Measurements from ENCODE around the gene ATP1B1. TPM values are rescaled to one million over a fixed set of nuclear protein-coding genes. Genes with fewer than 3 reads are reported as not detected.

Gene ATP1B1
- total and polyA plus RNA-seq, 5 experiments from 2014 or later, result 0.62 to 1.8 (median 0.97) TPM

- ATAC-seq, result no peak
- H3K4me1 Mint-ChIP-seq, result peaks cover 0 to under 1% (median 0%) of the 10 kb centered on the region in 4 donors
- no peaks in the 10 kb centered on the region for H3K9me3 Mint-ChIP-seq
- no peak overlapping the region for H3K4me3 Mint-ChIP-seq
- POLR2A ChIA-PET, result no interaction called here
- no peaks in the 10 kb centered on the region for H3K36me3 Mint-ChIP-seq
- no peak for DNase-seq
- H3K27ac Mint-ChIP-seq, result no peak overlapping the region
- no peaks in the 10 kb centered on the region for H3K27me3 Mint-ChIP-seq
Observed at GRCh38 chr1:169138866-169139670, 32.6 kb downstream of the ATP1B1 start.

- ATAC-seq (no peak), DNase-seq (no peak)
- Mint-ChIP-seq H3K27ac (no peak overlapping the region), H3K9me3 (no peaks in the 10 kb centered on the region), H3K4me3 (no peak overlapping the region), H3K36me3 (no peaks in the 10 kb centered on the region), H3K27me3 (no peaks in the 10 kb centered on the region), H3K4me1 (no peaks in the 10 kb centered on the region)
- POLR2A ChIA-PET, result no interaction called here
Observed at GRCh38 chr1:169141356-169141755, 34.9 kb downstream of the ATP1B1 start.

- DNase-seq, result no peak
- Mint-ChIP-seq H3K36me3 (no peaks in the 10 kb centered on the region), H3K27me3 (no peaks in the 10 kb centered on the region), H3K27ac (no peak overlapping the region), H3K4me1 (no peaks in the 10 kb centered on the region), H3K4me3 (no peak overlapping the region), H3K9me3 (no peaks in the 10 kb centered on the region)
- ATAC-seq, result no peak
- POLR2A ChIA-PET, result no interaction called here
Observed at GRCh38 chr1:169142129-169142528, 35.6 kb downstream of the ATP1B1 start.

GRCh38 chr1:169143346-169143745, 36.9 kb downstream of the ATP1B1 start:
- no peak for ATAC-seq
- no peaks in the 10 kb centered on the region for H3K27me3 Mint-ChIP-seq

GRCh38 chr1:169143984-169144383, 37.5 kb downstream of the ATP1B1 start:
- DNase-seq (no peak), ATAC-seq (no peak)
- H3K36me3 Mint-ChIP-seq, result no peaks in the 10 kb centered on the region
- POLR2A ChIA-PET, result no interaction called here
- H3K9me3 Mint-ChIP-seq, result no peaks in the 10 kb centered on the region
- H3K27me3 Mint-ChIP-seq, result no peaks in the 10 kb centered on the region
- H3K27ac Mint-ChIP-seq, result no peak overlapping the region
- no peak overlapping the region for H3K4me3 Mint-ChIP-seq
- no peaks in the 10 kb centered on the region for H3K4me1 Mint-ChIP-seq

More at GRCh38 chr1:169143346-169143745, 36.9 kb downstream of the ATP1B1 start:
- no peak overlapping the region for H3K27ac Mint-ChIP-seq
- no peak for DNase-seq
- H3K9me3 Mint-ChIP-seq, result no peaks in the 10 kb centered on the region
- no peak overlapping the region for H3K4me3 Mint-ChIP-seq
- no peaks in the 10 kb centered on the region for H3K4me1 Mint-ChIP-seq
- POLR2A ChIA-PET, result no interaction called here
- no peaks in the 10 kb centered on the region for H3K36me3 Mint-ChIP-seq

- no peaks in the 10 kb centered on the region for H3K36me3 Mint-ChIP-seq
Observed at GRCh38 chr1:169144941-169145626, 38.6 kb downstream of the ATP1B1 start.

GRCh38 chr1:169146576-169147214, 40.2 kb downstream of the ATP1B1 start:
- H3K27ac Mint-ChIP-seq, result no peak overlapping the region
- H3K4me3 Mint-ChIP-seq, result no peak overlapping the region
- peaks cover 0 to 5% (median 0%) of the 10 kb centered on the region in 3 donors for H3K36me3 Mint-ChIP-seq
- ATAC-seq (no peak), DNase-seq (no peak)
- no peaks in the 10 kb centered on the region for H3K27me3 Mint-ChIP-seq
- H3K4me1 Mint-ChIP-seq, result no peaks in the 10 kb centered on the region
- H3K9me3 Mint-ChIP-seq, result no peaks in the 10 kb centered on the region
- POLR2A ChIA-PET, result no interaction called here

More at GRCh38 chr1:169144941-169145626, 38.6 kb downstream of the ATP1B1 start:
- no peaks in the 10 kb centered on the region for H3K9me3 Mint-ChIP-seq
- no peaks in the 10 kb centered on the region for H3K4me1 Mint-ChIP-seq
- no peak for ATAC-seq
- no peak for DNase-seq
- H3K4me3 Mint-ChIP-seq, result no peak overlapping the region
- H3K27me3 Mint-ChIP-seq, result no peaks in the 10 kb centered on the region
- POLR2A ChIA-PET, result no interaction called here
- H3K27ac Mint-ChIP-seq, result no peak overlapping the region

- Mint-ChIP-seq H3K36me3 (peaks cover 0 to 5% (median 2%) of the 10 kb centered on the region in 3 donors), H3K4me1 (peaks cover 0 to 1% (median 0%) of the 10 kb centered on the region in 4 donors), H3K4me3 (no peak overlapping the region), H3K9me3 (no peaks in the 10 kb centered on the region), H3K27me3 (no peaks in the 10 kb centered on the region), H3K27ac (no peak overlapping the region)
- POLR2A ChIA-PET, result no interaction called here
- ATAC-seq, result no peak
- no peak for DNase-seq
Observed at GRCh38 chr1:169148472-169149252, 42.2 kb downstream of the ATP1B1 start.

GRCh38 chr1:169149555-169150286, 43.2 kb downstream of the ATP1B1 start:
- H3K4me3 Mint-ChIP-seq, result no peak overlapping the region
- POLR2A ChIA-PET, result no interaction called here
- ATAC-seq, result no peak
- DNase-seq, result no peak
- H3K27ac Mint-ChIP-seq, result no peak overlapping the region
- peaks cover 0 to 1% (median 0%) of the 10 kb centered on the region in 4 donors for H3K4me1 Mint-ChIP-seq
- no peaks in the 10 kb centered on the region for H3K27me3 Mint-ChIP-seq
- peaks cover 0 to 5% (median 2%) of the 10 kb centered on the region in 3 donors for H3K36me3 Mint-ChIP-seq
- no peaks in the 10 kb centered on the region for H3K9me3 Mint-ChIP-seq

- POLR2A ChIA-PET, result no interaction called here
- no peak for ATAC-seq
Observed at GRCh38 chr1:169150641-169151337, 44.3 kb downstream of the ATP1B1 start.

GRCh38 chr1:169151338-169151837, 44.9 kb downstream of the ATP1B1 start:
- H3K36me3 Mint-ChIP-seq, result peaks cover 0 to 8% (median 5%) of the 10 kb centered on the region in 3 donors
- H3K27ac Mint-ChIP-seq, result no peak overlapping the region
- no peak overlapping the region for H3K4me3 Mint-ChIP-seq
- DNase-seq (no peak), ATAC-seq (no peak)
- no peaks in the 10 kb centered on the region for H3K9me3 Mint-ChIP-seq
- H3K4me1 Mint-ChIP-seq, result peaks cover 0 to 1% (median 0%) of the 10 kb centered on the region in 4 donors
- POLR2A ChIA-PET, result no interaction called here
- no peaks in the 10 kb centered on the region for H3K27me3 Mint-ChIP-seq

More at GRCh38 chr1:169150641-169151337, 44.3 kb downstream of the ATP1B1 start:
- peaks cover 0 to 1% (median 0%) of the 10 kb centered on the region in 4 donors for H3K4me1 Mint-ChIP-seq
- H3K36me3 Mint-ChIP-seq, result peaks cover 0 to 6% (median 5%) of the 10 kb centered on the region in 3 donors
- no peak overlapping the region for H3K4me3 Mint-ChIP-seq
- no peaks in the 10 kb centered on the region for H3K9me3 Mint-ChIP-seq
- no peak for DNase-seq
- no peaks in the 10 kb centered on the region for H3K27me3 Mint-ChIP-seq
- no peak overlapping the region for H3K27ac Mint-ChIP-seq
